WI38 (cell line): ENCODE data around the gene ZNF341.
"Not testable (repeated sequence)": the region's sequence is repeated elsewhere in the genome, so short reads cannot be mapped to it uniquely, and the experiment has no call there.

Experiments used
- H3K4me3 ChIP-seq: 2 replicates; pipeline ENCODE4 v1.5.1; 2011; ENCODE audit warnings: low read depth, mild to moderate bottlenecking, control low read depth, low read length
- CTCF ChIP-seq: IDR thresholded peaks from 2 replicates; pipeline ENCODE4 v1.5.1; 2012; ENCODE audit warnings: low read depth, mild to moderate bottlenecking, control low read depth, low read length

ZNF341 gene

GRCh38 chr20:33789858-33790182 is 58.0 kb downstream of the ZNF341 start:
- no peak for TF ChIP-seq CTCF
- H3K4me3 ChIP-seq, result no peak overlapping the region

- no peak overlapping the region for H3K4me3 ChIP-seq
- no peak for TF ChIP-seq CTCF
Observed at GRCh38 chr20:33790566-33790965, 58.8 kb downstream of the ZNF341 start.

- no peak overlapping the region for H3K4me3 ChIP-seq
- no peak for TF ChIP-seq CTCF
Observed at GRCh38 chr20:33791021-33791420, 59.2 kb downstream of the ZNF341 start.

GRCh38 chr20:33791540-33791939 is 59.7 kb downstream of the ZNF341 start:
- no peak for TF ChIP-seq CTCF
- no peak overlapping the region for H3K4me3 ChIP-seq

- TF ChIP-seq CTCF, result peak; percentile 85
- H3K4me3 ChIP-seq, result no peak overlapping the region
Observed at GRCh38 chr20:33791959-33792597, 60.3 kb downstream of the ZNF341 start.

- not testable (repeated sequence) for H3K4me3 ChIP-seq
Observed at GRCh38 chr20:33792598-33792989, 60.8 kb downstream of the ZNF341 start.

- no peak for TF ChIP-seq CTCF
- no peak overlapping the region for H3K4me3 ChIP-seq
Observed at GRCh38 chr20:33793011-33793931, 61.5 kb downstream of the ZNF341 start.
